Sigmoid colon (tissue), 7 donors: ENCODE data around the gene GSC2. TPM values are rescaled to one million over a fixed set of nuclear protein-coding genes. Genes with fewer than 3 reads are reported as not detected.

Experiments
- DNase-seq: peaks from one replicate; pipeline ENCODE4 v3.0.0-alpha.2; 2019
- H3K27ac ChIP-seq, 4 donors: fragments of 200-600 bp; sonication (generic); one replicate each; pipeline ENCODE4 v1.5.1; 2016 to 2019; ENCODE audit warnings: mild to moderate bottlenecking in 1 of 4
- H3K27me3 ChIP-seq, 3 donors: fragments of 200-600 bp; sonication (generic); one replicate each; pipeline ENCODE4 v1.5.1; 2019; ENCODE audit warnings: mild to moderate bottlenecking in 1 of 3
- H3K36me3 ChIP-seq, 4 donors: fragments of 200-600 bp; sonication (generic); one replicate each; pipeline ENCODE4 v1.5.1; 2016 to 2019
- H3K4me1 ChIP-seq, 4 donors: fragments of 200-600 bp; sonication (generic); one replicate each; pipeline ENCODE4 v1.5.1; 2017 to 2019
- H3K4me3 ChIP-seq, 4 donors: fragments of 200-600 bp; sonication (generic); one replicate each; pipeline ENCODE4 v1.5.1; 2017 to 2019; ENCODE audit warnings: mild to moderate bottlenecking in 2 of 4, moderate library complexity in 1 of 4
- H3K9me3 ChIP-seq, 4 donors: fragments of 200-600 bp in 3 of 4; sonication (generic) in 3 of 4; one replicate each; pipeline versions ENCODE4 v1.5.1 to v1.6.1; 2013 to 2019
- EP300 ChIP-seq, 4 donors: sonication (generic); formaldehyde crosslinking; IDR thresholded peaks; one replicate each; pipeline ENCODE4 v1.6.1; 2017; ENCODE audit warnings: antibody characterized with exemption in 4 of 4
- POLR2A ChIP-seq, 2 donors: fragments of 450-650 bp; IDR thresholded peaks; one replicate each; pipeline ENCODE4 v1.6.1; 2016; ENCODE audit warnings: antibody characterized with exemption in 2 of 2, mild to moderate bottlenecking in 2 of 2, moderate library complexity in 2 of 2
- POLR2AphosphoS5 ChIP-seq, 4 donors: sonication (generic); formaldehyde crosslinking; IDR thresholded peaks; one replicate each; pipeline ENCODE4 v1.6.1; 2017; ENCODE audit warnings: antibody characterized with exemption in 4 of 4
- WGBS, 2 donors: extraction: QIAGEN DNeasy Blood & Tissue Kit; methylation state at CpG; one replicate each; pipeline ENCODE4 v1.1.7; 2013; 5-methylcytosine and 5-hydroxymethylcytosine counted together
- intact Hi-C: fragments of 100-400 bp; cut with DNase I; formaldehyde crosslinking; loops from one replicate; pipeline ENCODE4 v1.15.1; 2023
- polyA plus RNA-seq, 3 donors: library from polyadenylated mRNA; stranded (reverse); fragments of 200-250 nt; gene quantifications; one replicate each; pipeline ENCODE4 v1.2.3, GENCODE V29; 2013
- total RNA-seq, 4 donors: library from RNA; depleted of rRNA; stranded (reverse); fragments of >200 nt; gene quantifications; one replicate each; pipeline ENCODE4 v1.1.0, GENCODE V29; 2016
- TF ChIP-seq, protein P1 (sequence below), 4 experiments: fragments of 450-650 bp in 3 of 4; fragments of 200-600 bp in 1 of 4; IDR thresholded peaks; one replicate each; pipeline ENCODE4 v1.5.1; 2016 to 2019; ENCODE audit warnings: antibody characterized with exemption in 4 of 4, mild to moderate bottlenecking in 3 of 4, moderate library complexity in 2 of 4
- donor health status: healthy with polysubstance abuse.
- donor health status: Bipolar disorder and iron deficiency.
- donor health status: healthy.

The GSC2 gene
- total and polyA plus RNA-seq, 7 donors, result not detected

DNA sequence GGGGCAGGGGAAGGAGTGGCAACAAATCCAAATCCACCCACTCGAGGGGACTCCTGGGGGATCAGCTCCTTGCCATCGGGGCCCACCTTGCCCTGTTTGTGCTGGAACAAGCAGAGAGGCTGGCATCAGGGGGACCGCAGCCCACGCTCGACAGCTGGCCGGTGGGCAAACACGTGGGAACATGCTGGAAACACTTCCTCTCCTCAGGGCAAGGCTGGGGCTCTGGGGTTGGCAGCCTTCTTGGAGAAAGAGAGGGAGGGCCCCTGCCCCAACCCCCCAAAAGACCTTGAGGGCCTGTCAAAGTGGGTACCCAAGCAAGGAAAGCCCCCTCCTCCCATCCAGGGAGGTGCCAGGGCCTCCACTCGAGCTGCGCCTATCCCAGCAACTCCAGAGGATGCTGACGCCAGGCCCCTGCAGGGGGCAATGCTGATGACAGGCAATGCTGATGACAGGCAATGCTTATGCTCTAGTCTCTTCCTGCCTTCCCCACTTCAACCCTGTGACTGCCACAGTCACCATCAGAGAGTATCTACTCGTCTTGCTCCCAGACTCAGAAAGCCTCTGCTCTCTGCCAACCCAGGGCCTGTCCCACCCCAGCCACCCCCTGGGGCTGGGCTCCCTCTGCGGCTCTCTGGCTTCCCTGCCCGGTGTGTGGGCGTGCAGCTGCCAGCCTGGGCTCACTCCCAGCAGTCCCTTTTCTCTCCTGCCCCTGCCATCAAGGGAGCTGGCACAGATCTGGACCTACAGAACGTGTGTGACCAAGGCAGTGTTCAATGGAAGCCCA, 11.7 kb downstream of the GSC2 start:
- WGBS, 2 donors, result 94% methylated on average over 15 of the region's 15 CpGs
- Histone ChIP-seq H3K27me3 (no peaks in the 10 kb centered on the region), H3K27ac (no peak overlapping the region), H3K4me3 (no peak overlapping the region), H3K4me1 (peaks cover 0 to 11% (median 6%) of the 10 kb centered on the region in 4 donors), H3K9me3 (no peaks in the 10 kb centered on the region), H3K36me3 (peaks cover 52 to 96% (median 71%) of the 10 kb centered on the region in 4 donors)
- intact Hi-C loops, result no loop called here
- TF ChIP-seq POLR2AphosphoS5 (IDR thresholded peaks at IDR 0.05) (no peak), EP300 (IDR thresholded peaks at IDR 0.05) (no peak), POLR2A (IDR thresholded peaks at IDR 0.05) (no peak)
- TF ChIP-seq, protein P1, sequence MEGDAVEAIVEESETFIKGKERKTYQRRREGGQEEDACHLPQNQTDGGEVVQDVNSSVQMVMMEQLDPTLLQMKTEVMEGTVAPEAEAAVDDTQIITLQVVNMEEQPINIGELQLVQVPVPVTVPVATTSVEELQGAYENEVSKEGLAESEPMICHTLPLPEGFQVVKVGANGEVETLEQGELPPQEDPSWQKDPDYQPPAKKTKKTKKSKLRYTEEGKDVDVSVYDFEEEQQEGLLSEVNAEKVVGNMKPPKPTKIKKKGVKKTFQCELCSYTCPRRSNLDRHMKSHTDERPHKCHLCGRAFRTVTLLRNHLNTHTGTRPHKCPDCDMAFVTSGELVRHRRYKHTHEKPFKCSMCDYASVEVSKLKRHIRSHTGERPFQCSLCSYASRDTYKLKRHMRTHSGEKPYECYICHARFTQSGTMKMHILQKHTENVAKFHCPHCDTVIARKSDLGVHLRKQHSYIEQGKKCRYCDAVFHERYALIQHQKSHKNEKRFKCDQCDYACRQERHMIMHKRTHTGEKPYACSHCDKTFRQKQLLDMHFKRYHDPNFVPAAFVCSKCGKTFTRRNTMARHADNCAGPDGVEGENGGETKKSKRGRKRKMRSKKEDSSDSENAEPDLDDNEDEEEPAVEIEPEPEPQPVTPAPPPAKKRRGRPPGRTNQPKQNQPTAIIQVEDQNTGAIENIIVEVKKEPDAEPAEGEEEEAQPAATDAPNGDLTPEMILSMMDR (IDR thresholded peaks at IDR 0.05), result no peak
- DNase-seq, result no peak

DNA sequence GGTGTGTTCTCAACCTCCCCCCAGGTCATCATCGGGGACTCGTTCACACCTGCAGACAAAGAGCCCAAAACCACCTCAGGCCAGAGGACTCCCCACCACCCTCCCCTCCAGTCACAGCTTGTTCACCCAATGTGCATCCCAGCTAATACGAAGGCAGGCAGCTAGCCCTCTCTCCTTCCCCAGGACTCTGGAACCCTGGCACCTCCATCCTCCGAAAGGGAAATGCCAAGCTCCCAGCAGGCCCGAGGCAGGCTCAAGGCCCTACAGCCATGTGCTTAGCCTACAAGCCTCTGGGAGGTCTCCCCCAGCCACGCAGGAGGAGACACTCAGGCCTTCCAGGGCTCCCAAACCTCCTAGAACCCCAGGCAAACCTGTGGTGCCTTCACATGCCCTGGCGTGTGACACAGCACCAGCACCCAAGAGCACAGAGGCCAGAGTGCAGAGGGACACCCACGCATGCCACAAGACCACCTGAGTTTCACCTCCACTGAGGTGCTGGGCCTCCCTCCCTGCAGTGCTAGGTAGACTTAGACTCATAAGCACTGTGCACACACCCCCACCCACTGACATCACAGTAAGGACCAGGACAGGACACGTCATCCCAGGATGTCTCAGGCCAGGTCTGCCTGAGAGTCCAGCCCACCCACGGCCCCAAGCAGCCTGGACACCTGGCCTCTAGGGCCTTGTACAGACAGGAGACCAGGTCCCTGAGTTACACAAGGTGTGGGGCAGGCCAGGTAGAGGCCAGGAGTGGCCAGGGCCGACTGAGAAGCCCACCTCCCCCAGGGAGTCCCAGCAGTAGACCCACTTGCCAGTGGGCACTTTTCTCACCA, 12.5 kb downstream of the GSC2 start:
- Histone ChIP-seq H3K4me3 (no peak overlapping the region), H3K4me1 (peaks cover 0 to 3% (median under 1%) of the 10 kb centered on the region in 4 donors), H3K36me3 (peaks cover 52 to 100% (median 76%) of the 10 kb centered on the region in 4 donors), H3K27ac (no peak overlapping the region), H3K9me3 (no peaks in the 10 kb centered on the region), H3K27me3 (no peaks in the 10 kb centered on the region)
- intact Hi-C loops, result no loop called here
- TF ChIP-seq, protein P1 (IDR thresholded peaks at IDR 0.05), result no peak
- TF ChIP-seq EP300 (IDR thresholded peaks at IDR 0.05) (no peak), POLR2A (IDR thresholded peaks at IDR 0.05) (no peak), POLR2AphosphoS5 (IDR thresholded peaks at IDR 0.05) (no peak)
- WGBS, 2 donors, result 91 to 94% methylated on average over 11 of the region's 11 CpGs
- no peak for DNase-seq

DNA sequence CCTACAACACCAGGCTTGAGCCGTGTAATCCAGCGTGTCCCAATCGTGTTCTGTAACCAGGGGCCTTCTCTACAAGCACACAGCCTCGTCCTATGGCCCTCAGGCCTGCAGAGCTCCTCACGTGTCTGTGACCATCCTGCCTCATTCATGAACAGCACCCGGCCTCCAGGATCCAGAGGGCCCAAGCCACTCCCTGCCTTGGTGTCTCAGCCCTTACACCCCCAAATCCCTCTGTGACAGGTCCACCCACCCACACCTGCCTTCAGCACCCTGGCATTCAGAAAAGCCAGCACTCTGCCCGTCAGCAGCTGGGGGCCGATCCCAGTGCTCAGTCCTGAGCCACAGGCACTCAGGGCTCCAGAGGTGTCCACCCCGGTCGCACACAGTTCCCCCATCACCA, 13.2 kb downstream of the GSC2 start:
- Histone ChIP-seq H3K36me3 (peaks cover 46 to 97% (median 70%) of the 10 kb centered on the region in 4 donors), H3K4me1 (no peaks in the 10 kb centered on the region), H3K27me3 (no peaks in the 10 kb centered on the region), H3K4me3 (no peak overlapping the region), H3K27ac (no peak overlapping the region), H3K9me3 (no peaks in the 10 kb centered on the region)
- intact Hi-C loops, result no loop called here
- WGBS, 2 donors, result 95 to 98% methylated on average over 10 of the region's 10 CpGs
- DNase-seq, result no peak
- TF ChIP-seq EP300 (IDR thresholded peaks at IDR 0.05) (no peak), POLR2A (IDR thresholded peaks at IDR 0.05) (no peak), POLR2AphosphoS5 (IDR thresholded peaks at IDR 0.05) (no peak)
- TF ChIP-seq, protein P1 (IDR thresholded peaks at IDR 0.05), result no peak

DNA sequence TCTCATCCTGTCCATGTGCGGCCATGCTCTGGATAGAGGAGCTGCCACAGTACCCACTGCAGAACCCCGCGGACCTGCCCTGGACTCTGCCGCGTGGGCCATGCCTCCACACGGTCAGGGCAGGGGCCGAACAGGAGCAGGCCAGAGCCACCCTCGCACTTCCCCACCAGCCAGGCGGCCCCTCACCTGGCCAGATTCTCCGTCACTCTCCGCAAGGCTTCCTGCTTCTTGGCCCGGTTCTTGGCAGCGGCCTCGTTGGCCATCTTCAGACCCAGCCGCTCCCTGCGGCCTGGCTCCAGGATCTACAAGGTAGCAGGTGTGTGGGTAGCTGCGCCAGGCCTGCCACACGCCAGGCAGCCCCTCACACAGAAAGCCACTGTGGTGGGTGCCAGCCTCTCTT, 15.2 kb downstream of the GSC2 start:
- intact Hi-C loops, result no loop called here
- Histone ChIP-seq H3K27ac (no peak overlapping the region), H3K4me3 (no peak overlapping the region), H3K27me3 (no peaks in the 10 kb centered on the region), H3K36me3 (peaks cover 29 to 76% (median 54%) of the 10 kb centered on the region in 4 donors), H3K4me1 (no peaks in the 10 kb centered on the region), H3K9me3 (no peaks in the 10 kb centered on the region)
- TF ChIP-seq POLR2A (IDR thresholded peaks at IDR 0.05), result no peak
- no peak for TF ChIP-seq EP300 (IDR thresholded peaks at IDR 0.05)
- TF ChIP-seq POLR2AphosphoS5 (IDR thresholded peaks at IDR 0.05), result no peak
- TF ChIP-seq, protein P1 (IDR thresholded peaks at IDR 0.05), result no peak
- DNase-seq, result no peak
- 91 to 96% methylated on average over 18 of the region's 18 CpGs for WGBS, 2 donors
